GM18861 (cell line): ENCODE measurements around the gene CFAP74.

ENCODE experiments used
- ATAC-seq: cut with Tn5 transposase; IDR thresholded peaks from one replicate; pipeline ENCODE4 v1.9.1; 2021; ENCODE audit not compliant: unreplicated experiment

The CFAP74 gene

DNA sequence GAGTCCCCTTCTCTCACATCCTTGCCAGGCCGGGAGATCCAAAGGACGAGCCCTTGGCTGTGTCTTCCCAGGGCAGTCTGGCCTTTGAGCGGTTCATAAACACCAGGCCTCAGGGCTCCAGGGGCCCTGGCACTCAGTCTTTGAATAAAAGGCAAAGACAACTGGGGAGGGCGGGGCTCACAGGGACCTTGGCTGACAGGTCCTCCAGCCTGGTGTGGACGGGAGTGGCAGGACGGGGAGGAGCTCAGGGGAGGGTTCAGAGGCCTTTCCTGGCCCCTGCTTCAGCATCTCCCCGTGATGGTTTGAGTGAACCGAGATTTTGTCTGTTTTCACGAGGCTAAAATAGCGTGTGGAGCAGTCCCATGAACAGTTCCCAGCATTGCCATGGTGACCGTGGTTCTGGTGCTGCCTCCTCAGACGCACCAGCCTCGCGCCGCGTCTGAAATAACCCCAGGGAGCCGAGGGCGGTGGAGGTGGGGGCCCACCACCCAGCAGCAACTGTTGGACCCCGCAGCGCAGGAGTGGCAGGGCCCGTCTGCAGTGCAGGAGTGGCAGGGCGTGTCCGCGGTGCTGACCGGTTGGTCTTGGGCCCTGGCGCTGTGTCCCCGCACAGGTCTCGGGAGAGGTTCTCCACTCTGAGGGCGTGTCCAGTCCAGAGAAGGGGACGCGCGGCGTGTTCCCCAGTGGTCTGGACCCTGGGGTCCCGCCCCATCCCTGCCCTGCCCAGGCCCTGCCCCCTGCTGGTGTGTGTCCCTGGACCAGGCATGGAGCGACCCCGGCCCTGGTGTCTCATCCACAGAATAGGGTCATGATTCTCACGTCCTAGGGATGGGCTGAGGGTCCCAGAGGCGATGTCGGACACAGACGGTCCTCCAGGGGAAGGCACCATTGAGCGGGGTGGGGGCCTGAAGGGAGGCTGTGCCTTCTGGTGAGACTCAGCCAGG, 39.5 kb upstream of the CFAP74 start:
- ATAC-seq: no peak

DNA sequence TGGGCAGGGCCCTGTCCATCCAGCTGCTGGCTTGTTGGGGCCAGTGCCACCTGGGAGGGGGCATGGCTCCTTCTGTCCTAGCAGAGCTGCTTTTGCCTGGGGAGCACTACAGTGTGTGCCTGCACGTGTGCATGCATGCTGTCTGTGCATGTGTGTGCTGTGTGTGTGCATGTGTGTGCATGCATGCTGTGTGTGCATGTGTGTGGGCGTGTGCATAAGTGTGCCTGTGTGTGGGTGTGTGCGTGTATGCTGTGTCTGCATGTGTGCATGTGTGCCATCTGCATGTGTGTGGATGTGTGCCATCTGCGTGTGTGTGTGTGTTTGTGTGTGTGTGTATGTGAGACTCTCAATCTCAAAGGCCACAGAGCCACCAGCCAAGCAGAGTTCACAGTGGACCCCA, 38.3 kb upstream of the CFAP74 start:
- no peak for ATAC-seq

DNA sequence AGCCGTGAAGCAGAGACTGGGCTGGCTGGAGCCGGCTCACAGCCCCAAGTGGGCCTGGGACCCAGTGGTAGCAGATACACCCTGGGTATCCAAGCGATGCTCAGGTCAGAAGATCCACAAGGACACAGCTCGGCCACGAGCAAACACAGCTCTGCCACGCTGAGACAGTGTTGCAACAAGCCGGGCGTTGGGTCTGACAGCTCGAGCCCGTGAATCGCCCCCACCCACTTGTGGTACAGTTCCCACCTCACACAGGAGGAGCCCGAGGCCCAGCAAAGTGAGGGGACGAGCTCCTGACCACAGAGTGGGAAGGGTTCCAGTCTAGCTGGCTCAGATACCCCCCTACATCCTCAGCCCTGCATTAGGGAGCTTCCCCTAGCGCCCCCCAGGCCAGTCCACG, 37.7 kb upstream of the CFAP74 start:
- ATAC-seq: no peak

DNA sequence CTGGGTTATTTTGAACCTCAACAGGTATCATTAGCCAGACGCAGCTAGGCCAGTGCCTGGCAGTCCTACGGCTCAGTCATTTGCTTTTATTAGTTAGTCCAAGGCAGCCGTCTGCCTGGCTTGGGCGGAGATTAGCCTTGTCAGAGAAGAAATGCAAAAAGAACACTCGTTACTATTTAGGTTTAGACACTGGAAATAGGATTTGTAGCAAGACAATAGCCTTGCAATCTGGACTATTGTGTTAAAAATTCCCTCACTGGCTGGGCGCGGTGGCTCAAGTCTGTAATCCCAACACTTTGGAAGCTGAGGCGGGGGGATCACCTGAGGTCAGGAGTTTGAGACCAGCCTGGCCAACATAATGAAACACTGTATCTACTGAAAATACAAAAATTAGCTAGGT, 35.7 kb upstream of the CFAP74 start:
- ATAC-seq: no peak

DNA sequence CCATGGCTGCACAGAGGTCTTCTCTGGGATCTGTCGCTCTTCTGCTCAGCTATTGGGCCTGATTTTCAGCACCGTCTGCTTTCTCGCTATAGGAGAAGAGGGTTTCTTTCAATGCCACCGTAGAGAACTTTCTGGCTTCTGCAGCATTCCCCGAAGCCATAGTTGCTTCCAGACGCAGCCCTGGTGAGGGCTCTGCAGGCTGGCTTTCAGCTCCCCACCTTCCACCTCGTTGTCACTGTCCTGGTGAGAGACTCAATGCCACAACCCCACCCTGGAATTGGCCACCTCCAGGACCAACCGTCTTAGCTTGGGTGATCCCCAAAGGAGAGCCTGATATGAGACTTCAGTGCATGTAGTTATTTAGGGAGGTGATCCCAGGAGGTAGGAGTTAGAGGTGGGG, 34.6 kb upstream of the CFAP74 start:
- no peak for ATAC-seq

DNA sequence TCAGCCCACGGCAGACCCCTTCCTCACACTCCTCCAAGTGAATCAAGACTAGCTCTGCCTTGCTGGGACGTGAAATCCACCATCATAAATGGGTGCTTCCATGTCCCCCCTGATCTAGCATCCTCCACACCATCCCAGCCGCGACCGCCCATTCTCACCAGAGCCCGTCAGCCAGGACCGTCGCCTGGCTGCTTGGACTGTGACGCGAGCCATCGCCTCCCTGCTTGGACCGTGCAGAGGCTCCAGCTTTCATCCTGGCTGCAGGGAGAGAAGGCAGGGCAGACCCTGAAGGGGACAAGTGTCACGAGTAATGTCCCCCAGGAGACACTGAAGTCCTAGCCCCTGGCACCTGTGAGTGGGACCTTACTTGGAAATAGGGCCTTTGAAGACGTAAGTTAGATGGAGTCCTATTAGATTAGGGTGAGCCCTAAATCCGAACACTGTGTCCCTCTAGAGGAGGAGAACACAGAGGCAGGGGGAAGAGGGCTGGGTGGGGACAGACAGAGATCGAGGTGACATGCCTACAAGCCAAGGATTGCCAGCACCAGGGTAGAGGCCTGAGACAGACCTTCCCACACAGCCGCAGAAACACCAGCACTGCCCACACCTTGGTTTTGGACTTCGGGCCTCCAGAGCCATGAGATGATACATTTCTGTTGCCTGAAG, 33.9 kb upstream of the CFAP74 start:
- no peak for ATAC-seq

DNA sequence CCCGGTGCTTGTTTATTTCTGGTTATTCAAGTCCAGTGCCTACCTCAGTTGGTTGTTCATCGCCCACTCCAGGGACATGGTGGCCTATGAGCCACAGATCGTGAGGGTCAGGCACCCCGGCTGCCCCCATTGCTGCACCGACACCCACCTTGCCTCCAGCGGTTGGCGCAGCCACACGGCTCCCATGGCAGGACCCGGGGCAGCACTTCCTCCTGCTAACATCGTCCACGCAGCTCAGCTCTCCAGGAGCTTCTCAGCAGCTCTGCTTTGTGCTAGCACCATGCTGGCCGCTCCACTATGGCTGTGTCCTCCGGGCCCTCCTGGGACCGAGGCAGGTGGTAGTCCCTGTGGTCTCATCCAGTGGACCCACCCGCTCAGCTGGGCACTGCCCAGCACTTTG, 32.7 kb upstream of the CFAP74 start:
- no peak for ATAC-seq

DNA sequence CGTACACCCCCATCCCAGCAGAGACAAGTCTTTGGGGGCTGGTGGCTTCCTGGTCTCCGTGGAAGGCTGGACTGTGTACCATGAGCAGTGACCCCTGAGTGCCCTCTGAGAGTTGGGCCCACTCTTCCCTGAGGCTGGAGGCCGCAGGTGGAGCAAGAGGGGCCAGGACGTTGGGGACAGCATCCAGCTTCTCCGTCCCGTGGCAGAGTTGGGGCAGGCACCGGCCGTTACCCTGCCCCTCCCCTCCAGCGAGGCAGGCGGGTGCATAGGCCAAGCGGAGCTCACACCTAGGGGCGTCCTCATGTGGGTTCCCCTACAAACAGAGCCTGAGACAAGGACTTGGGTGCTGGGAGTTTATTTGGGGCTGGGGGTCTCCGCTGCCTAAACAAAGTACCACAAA, 29.6 kb upstream of the CFAP74 start:
- no peak for ATAC-seq

DNA sequence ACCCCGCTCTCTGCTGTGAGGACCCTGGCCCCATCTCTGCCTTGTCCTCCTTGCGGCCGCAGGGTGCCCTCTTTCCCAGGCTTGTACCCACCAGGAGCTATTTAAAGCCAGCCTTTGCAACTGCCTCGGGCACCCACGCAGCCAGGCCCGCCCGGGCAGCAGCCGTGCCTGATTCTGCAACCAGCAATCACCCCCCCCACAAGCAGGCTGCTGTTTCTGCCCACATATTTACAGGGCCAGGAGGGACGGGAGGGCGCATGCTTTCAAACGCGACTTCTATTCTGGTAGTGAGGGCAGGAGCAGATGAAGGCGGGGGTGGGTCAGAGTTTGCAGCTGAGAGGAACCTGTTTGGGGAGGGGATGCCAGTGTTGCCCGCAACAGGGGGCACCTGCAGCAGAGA, 29.2 kb upstream of the CFAP74 start:
- ATAC-seq: no peak

DNA sequence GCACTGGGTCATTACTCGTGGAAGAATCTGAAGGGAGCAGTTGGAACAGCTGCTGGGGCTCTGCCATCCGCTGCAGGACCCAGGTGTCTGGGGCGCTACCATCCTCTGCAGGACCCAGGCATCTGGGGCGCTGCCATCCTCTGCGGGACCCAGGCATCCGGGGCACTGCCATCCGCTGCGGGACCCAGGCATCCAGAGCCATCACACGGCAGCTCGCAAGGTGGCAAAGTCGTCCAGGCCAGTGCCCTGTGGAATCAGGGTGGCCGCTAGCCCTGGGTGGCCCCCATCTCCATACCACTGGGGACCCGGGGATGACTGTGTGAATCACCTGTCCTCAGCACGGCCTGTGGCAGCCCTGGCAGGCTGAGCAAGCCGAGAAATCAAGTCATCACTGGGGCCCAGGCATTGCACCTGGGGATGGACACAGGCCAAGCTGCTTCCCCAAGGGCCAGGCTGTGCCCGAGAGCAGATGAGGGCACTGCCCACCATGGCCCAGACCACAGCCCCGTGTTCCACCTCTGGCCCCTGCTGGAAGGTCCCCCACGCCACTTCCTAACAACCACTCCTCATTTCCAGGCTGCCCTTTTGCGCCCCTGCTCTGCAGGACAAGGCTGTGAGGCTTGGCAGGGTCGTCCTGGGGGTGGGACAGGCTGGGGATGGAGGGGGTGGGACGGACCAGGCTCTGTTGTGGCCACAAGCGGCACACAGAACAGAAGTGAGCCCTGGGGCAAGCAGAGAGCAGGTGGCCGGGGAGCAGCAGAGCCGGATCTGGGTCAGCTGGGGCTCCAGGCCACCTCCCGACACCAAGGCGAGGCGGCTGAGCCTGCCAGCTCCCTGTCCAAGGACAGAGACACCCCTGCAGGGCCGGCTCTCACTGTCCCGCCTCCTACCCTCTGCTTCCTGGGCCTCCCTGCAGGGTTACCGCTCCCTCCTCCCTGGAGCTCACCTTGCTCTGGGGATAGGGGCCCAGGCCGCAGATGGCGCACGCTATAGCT, 28.3 kb upstream of the CFAP74 start:
- no peak for ATAC-seq

DNA sequence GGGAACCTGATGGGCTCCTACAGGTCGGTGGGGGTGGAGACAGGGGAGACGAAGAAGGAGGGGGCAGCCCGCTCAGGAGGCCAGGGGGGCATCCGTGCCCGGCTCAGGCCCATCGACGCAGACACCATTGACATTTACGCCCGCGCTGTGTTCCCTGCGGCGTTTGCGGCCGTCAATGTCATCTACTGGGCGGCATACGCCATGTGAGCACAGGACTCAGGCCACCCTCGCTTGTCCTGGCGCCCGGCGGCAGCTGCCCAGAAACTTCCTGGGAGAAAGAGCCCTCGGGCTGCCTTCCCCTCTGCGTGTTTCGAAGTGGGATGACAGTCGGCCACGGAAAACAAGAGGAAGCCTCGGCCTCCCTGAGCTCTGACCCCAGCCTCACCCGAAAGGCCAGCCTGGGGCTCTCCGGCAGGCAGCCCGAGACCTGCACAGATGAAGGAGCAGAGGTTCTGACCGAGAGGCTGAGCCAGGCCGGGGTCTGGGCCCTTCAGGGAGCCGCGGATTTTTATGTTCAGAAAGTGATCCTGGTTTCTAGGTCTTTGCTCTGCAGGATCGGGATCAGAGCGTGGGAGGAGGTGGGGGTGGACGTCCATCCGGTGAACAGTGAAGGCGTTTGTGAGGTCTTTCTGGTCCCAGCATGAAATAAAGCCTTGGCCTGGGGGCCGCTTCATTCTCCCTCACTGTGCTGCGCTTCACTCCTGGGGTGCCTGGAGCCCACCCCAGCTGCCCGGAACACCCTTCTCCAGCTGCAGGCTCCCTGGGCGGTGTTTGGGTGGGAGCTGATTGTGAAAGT, 26.7 kb upstream of the CFAP74 start:
- ATAC-seq: no peak

DNA sequence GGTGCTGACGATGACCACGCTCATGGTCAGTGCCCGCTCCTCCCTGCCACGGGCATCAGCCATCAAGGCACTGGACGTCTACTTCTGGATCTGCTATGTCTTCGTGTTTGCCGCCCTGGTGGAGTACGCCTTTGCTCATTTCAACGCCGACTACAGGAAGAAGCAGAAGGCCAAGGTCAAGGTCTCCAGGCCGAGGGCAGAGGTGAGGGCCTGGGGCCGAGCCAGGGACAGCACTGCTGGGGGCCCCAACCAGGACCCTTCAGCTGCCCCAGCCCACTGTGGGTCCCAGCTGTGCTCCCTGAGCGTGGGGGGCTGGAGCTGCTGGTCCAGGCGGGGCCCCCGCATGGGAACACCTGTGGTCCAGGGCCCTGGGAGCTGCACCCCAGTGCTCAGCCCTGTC, 26.0 kb upstream of the CFAP74 start:
- no peak for ATAC-seq

DNA sequence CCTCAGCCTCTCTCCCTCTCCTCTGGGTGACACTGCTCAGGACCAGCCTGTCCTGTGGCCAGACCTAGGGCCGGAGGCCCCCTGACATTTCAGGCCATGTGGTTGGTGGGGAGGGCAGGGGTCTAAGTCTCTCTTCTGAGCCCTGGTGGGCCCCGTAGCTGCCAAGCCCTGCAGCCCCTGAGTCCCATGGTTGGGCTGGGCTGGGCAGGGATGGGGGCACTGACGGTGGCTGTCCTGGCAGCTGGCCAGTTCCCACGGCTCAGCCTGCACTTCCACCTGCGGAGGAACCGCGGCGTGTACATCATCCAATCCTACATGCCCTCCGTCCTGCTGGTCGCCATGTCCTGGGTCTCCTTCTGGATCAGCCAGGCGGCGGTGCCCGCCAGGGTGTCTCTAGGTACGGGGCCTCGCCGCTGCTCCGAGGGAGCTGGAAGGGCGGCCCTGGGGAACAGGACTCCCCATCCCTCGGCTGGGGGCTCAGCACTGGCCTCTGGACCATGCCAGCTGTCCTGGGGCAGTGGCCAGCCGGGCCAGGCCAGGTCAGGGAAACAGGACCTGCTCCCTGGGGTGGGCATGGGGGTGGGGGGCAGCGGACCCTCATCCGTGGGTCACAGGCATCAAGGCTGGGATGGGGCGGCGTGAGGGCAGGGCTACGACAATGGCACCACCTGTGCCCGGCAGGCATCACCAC, 25.4 kb upstream of the CFAP74 start:
- no peak for ATAC-seq

DNA sequence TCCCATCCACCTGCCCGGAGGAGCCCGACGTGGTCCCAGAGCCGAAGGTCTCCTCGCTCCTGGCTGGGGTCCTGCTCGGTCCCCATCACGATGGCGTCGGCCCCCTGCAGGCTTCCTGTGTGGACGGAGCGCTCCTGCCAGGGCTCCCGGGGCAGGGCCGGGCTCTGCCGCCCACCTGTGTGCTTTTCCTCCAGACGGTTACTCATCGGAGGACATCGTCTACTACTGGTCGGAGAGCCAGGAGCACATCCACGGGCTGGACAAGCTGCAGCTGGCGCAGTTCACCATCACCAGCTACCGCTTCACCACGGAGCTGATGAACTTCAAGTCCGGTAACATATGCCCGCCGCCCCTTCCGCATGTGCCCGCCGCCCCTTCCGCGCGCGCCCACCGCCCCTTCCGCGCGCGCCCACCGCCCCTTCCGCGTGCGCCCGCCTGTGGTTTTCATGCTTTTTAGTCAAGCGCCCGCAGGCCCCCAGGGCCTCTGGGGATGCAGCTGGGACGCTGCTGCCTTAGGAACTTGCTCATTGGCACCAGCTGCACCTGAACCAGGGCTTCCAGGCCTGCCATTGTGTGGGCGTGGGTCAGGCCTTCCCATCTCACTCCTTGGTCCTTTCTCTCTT, 24.5 kb upstream of the CFAP74 start:
- no peak for ATAC-seq

DNA sequence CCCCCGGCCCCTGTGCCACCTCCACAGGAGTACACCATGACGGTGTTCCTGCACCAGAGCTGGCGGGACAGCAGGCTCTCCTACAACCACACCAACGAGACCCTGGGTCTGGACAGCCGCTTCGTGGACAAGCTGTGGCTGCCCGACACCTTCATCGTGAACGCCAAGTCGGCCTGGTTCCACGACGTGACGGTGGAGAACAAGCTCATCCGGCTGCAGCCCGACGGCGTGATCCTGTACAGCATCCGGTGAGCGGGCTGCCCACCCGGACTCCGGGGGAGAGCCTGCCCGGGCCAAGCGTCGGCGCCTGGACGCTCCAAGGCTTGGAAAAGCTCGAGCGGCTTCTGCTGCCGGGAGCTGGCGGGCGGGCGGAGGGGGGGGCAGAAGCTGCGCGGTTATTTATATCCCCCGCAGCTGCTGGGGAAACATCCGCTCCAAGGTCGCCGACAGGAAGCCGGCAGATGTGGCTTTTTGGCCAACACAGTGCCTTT, 21.9 kb upstream of the CFAP74 start:
- ATAC-seq: no peak

DNA sequence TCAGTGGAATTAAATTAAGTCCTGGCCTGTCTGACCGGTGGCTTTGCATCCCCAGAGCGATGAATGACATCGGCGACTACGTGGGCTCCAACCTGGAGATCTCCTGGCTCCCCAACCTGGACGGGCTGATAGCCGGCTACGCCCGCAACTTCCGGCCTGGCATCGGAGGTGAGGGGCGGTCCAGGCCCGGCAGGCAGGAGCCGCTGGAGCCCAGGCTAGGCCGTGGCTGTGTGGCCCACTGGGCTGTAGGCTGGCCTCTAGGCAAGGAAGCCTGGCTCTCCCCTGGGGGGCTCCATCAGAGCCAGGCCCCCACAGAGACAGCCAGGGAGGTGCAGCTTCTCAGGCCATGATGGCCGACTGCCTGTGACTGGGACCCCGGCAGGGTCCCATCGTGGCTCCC, 21.3 kb upstream of the CFAP74 start:
- ATAC-seq: no peak

DNA sequence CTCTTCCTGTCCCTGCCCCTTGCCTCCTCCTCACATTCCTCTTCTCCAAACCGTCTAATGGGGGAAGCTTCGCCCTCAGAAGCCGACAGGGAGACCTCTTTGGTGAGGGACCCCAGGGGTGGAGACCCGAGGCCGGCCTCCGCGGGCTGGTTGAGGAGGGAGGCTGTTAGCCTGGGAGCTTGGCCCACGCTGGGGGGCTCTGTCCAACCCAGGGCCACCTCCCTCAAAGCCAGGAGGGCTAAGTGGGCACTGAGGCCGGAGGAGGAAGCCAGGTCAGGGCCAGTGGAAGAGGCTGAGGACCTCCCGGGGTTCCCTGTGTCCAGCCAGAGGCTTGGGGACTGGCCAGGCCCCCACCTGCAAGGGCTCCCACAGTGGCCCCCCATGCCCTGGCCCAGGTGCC, 20.9 kb upstream of the CFAP74 start:
- no peak for ATAC-seq

DNA sequence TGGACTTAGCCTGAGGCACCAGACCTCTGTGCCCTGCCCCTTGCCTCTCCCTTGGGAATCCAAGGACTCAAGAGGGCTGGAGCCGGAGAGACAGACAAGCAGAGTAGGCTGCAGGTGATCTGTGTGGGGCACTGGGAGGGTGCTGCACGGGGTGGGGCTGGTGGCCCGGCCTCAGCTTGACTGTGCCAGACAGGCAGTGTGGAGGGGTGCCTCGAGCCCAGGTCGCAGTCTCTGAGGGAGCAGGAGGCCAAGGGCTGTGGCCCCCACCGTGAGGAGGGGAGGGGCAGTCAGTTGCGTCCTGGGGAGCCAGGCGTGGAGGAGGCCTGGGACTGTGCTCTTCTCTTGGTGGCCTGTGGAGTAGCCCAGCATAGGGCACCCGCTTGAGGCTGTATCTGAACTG, 19.6 kb upstream of the CFAP74 start:
- no peak for ATAC-seq

DNA sequence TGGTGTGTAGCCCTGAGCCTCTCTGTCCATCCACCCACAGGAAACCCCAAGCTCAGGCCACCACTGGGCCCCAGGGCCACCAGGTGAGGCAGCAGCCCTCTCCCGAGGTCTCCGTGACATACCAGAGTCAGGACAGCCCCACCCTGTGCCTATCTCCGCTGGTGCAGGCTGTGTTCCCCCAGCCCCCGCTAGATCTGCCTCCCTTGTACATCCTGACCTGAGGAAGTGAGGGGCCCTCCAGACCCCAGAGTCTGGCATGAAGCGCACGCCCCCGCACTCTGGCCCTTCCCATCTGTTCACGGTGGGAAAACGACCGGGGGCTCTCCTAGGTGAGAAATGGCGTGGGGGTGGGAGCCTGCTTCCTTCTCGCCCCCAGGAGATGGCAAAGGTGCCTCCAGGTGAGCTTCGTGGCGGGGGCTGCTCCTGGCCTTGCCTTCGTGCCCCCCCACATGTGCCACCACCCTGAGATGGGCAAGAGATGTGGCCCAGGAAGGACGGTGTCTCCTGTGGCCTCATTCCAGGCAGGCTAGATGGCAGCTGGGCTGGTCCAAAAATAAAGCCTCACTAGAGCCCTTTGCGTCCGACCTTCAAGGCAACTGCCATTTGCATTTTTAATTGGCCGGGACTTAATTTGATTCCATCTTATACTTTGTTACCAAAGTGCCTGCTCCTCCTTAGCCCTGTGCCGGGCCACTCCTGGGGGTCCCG, 18.6 kb upstream of the CFAP74 start:
- ATAC-seq: no peak
